Neuronal stem cell (in vitro differentiated cells): ENCODE data around the gene XRCC5.
A peak's percentile ranks its signal among the peaks of the same experiment; 100 is the strongest.

Experiments
- DNase-seq: peaks from one replicate; pipeline ENCODE4 v3.0.0-alpha.2; 2013; ENCODE audit warnings: low spot score
- H2AFZ ChIP-seq: one replicate; pipeline ENCODE4 v1.6.1; 2013; ENCODE audit warnings: mild to moderate bottlenecking, low read length, inconsistent platforms
- H2AK5ac ChIP-seq: 2 replicates; pipeline ENCODE4 v1.6.1; 2013; ENCODE audit warnings: low read depth, mild to moderate bottlenecking, inconsistent platforms, low read length, moderate library complexity, mixed read lengths
- H2BK120ac ChIP-seq: 2 replicates; pipeline ENCODE4 v1.6.1; 2013; ENCODE audit warnings: low read depth, mild to moderate bottlenecking, inconsistent platforms, low read length, moderate library complexity, mixed read lengths
- H2BK12ac ChIP-seq: one replicate; pipeline ENCODE4 v1.6.1; 2013; ENCODE audit warnings: low read length, inconsistent platforms
- H2BK15ac ChIP-seq: 2 replicates; pipeline ENCODE4 v1.6.1; 2013; ENCODE audit warnings: mild to moderate bottlenecking, low read length, inconsistent platforms, mixed read lengths
- H2BK5ac ChIP-seq: one replicate; pipeline ENCODE4 v1.6.1; 2013; ENCODE audit warnings: inconsistent platforms, mild to moderate bottlenecking, low read length, moderate library complexity
- H3K14ac ChIP-seq: one replicate; pipeline ENCODE4 v1.6.1; 2013; ENCODE audit warnings: low read length, inconsistent platforms
- H3K18ac ChIP-seq: 2 replicates; pipeline ENCODE4 v1.6.1; 2013; ENCODE audit warnings: low read length, inconsistent platforms
- H3K23ac ChIP-seq: 2 replicates; pipeline ENCODE4 v1.6.1; 2013; ENCODE audit warnings: low read depth, mild to moderate bottlenecking, mixed read lengths, low read length, inconsistent platforms; ENCODE audit not compliant: poor library complexity
- H3K27ac ChIP-seq: replicated peaks from 3 replicates; pipeline ENCODE4 v1.5.1; 2013; ENCODE audit warnings: low read length, inconsistent platforms
- H3K27me3 ChIP-seq, 3 experiments: 2 replicates each; pipeline ENCODE4 v1.6.1; 2013; ENCODE audit warnings: low read length in 3 of 3, mild to moderate bottlenecking in 2 of 3, inconsistent platforms in 1 of 3, low read depth in 1 of 3, mixed read lengths in 1 of 3, moderate library complexity in 1 of 3; ENCODE audit not compliant: control insufficient read depth in 3 of 3, insufficient read depth in 3 of 3
- H3K36me3 ChIP-seq, 2 donors: replicated peaks in 1 of 2; 2 replicates each; pipeline ENCODE4 v1.6.1; 2013; ENCODE audit warnings: low read length in 2 of 2; ENCODE audit not compliant: control insufficient read depth in 2 of 2, insufficient read depth in 2 of 2
- H3K4ac ChIP-seq: 2 replicates; pipeline ENCODE4 v1.6.1; 2013; ENCODE audit warnings: inconsistent platforms, mild to moderate bottlenecking, low read length, moderate library complexity
- H3K4me1 ChIP-seq, 2 donors: 1 replicate in 1 of 2; 2 replicates in 1 of 2; pipeline ENCODE4 v1.6.1; 2013; ENCODE audit warnings: low read length in 2 of 2, low read depth in 1 of 2; ENCODE audit not compliant: control insufficient read depth in 2 of 2, insufficient read depth in 1 of 2
- H3K4me2 ChIP-seq: one replicate; pipeline ENCODE4 v1.6.1; 2013; ENCODE audit warnings: mild to moderate bottlenecking, low read length, inconsistent platforms; ENCODE audit not compliant: insufficient read depth, poor library complexity, severe bottlenecking
- H3K4me3 ChIP-seq, 2 donors: 2 replicates each; pipeline ENCODE4 v1.5.1; 2013; ENCODE audit warnings: low read length in 2 of 2, mild to moderate bottlenecking in 2 of 2, inconsistent platforms in 1 of 2, moderate library complexity in 1 of 2
- H3K79me1 ChIP-seq: one replicate; pipeline ENCODE4 v1.6.1; 2013; ENCODE audit warnings: low read depth, mild to moderate bottlenecking, inconsistent platforms, low read length, moderate library complexity
- H3K9ac ChIP-seq: one replicate; pipeline ENCODE4 v1.6.1; 2013; ENCODE audit warnings: mild to moderate bottlenecking, low read depth, low read length, inconsistent platforms; ENCODE audit not compliant: poor library complexity
- H3K9me3 ChIP-seq, 2 donors: replicated peaks in 1 of 2; 2 replicates each; pipeline versions ENCODE3 to v1.6.1; 2013; ENCODE audit warnings: low read length in 2 of 2, mild to moderate bottlenecking in 2 of 2, inconsistent platforms in 1 of 2, low read depth in 1 of 2, mixed read lengths in 1 of 2, moderate library complexity in 1 of 2; ENCODE audit not compliant: control insufficient read depth in 2 of 2, insufficient read depth in 1 of 2
- H4K8ac ChIP-seq: one replicate; pipeline ENCODE4 v1.6.1; 2013; ENCODE audit warnings: low read depth, mild to moderate bottlenecking, inconsistent platforms, low read length, moderate library complexity
- H4K91ac ChIP-seq: one replicate; pipeline ENCODE4 v1.6.1; 2013; ENCODE audit warnings: low read length, low read depth, mild to moderate bottlenecking, inconsistent platforms; ENCODE audit not compliant: poor library complexity
- WGBS, 2 donors: extraction: QIAGEN DNeasy Blood & Tissue Kit; methylation state at CpG; one replicate each; pipeline ENCODE4 v1.1.7; 2013; ENCODE audit warnings: missing lambda C conversion rate in 2 of 2, mixed read lengths in 1 of 2; ENCODE audit not compliant: insufficient read length in 2 of 2, insufficient replicate concordance in 1 of 2; ENCODE audit errors: extremely low coverage in 2 of 2; 5-methylcytosine and 5-hydroxymethylcytosine counted together

The XRCC5 gene

DNA sequence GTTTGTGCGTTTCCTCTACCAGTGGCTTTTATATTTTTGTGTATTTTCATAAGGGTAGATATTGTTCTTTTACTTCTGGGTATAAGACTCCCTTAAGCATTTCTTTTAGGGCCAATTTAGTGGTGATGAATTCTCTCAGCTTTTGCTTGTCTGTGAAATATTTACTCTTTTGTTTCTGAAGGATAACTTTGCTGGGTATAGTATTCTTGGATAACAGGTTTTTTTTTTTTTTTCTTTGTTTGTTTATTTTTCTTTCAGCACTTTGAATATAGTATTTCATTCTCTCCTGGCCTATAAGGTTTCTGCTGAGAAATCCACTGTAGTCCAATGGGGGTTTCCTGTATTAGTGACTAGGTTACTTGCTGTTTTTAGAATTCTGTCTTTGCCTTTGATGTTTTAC lies 122.7 kb downstream of the XRCC5 start:
- no peak overlapping the region for H2AK5ac ChIP-seq
- H2BK120ac ChIP-seq: no peak overlapping the region
- WGBS, 2 donors: no CpG with 5 or more reads among the region's 1 CpG
- peaks cover 0 to 2% (median 0%) of the 10 kb centered on the region in 3 experiments for H3K27me3 ChIP-seq
- no peak overlapping the region for H3K9ac ChIP-seq
- H3K4me2 ChIP-seq: no peak overlapping the region
- H2AFZ ChIP-seq: no peak overlapping the region
- no peak overlapping the region for H3K4ac ChIP-seq
- H3K79me1 ChIP-seq: no peaks in the 10 kb centered on the region
- H3K9me3 ChIP-seq: peaks cover 7 to 12% of the 10 kb centered on the region in 2 donors
- no peak for DNase-seq
- no peak overlapping the region for H3K23ac ChIP-seq
- H3K27ac ChIP-seq: no peak overlapping the region
- H3K4me1 ChIP-seq: no peaks in the 10 kb centered on the region
- H3K4me3 ChIP-seq: no peak overlapping the region
- no peak overlapping the region for H2BK15ac ChIP-seq
- no peak overlapping the region for H3K14ac ChIP-seq
- no peak overlapping the region for H2BK12ac ChIP-seq
- no peaks in the 10 kb centered on the region for H3K36me3 ChIP-seq
- H4K8ac ChIP-seq: no peak overlapping the region
- H2BK5ac ChIP-seq: no peak overlapping the region
- no peak overlapping the region for H4K91ac ChIP-seq
- no peak overlapping the region for H3K18ac ChIP-seq

DNA sequence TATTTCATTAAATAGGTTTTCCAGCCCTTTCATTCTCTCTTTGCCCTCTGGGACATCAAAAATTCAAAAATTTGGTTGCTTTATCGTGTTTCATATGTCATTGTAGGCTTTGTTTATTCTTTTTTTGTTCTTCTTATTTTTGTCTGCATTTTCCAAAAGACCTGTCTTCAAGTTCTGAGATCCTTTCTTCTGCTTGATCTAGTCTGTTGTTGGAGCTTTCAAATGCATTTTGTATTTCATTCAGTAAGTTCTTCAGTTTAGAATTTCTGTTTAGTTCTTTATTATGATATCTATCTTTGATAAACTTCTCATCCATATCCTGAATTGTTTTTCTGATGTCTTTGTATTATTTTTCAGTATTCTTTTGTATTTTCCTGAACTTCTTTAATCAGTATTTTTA lies 123.6 kb downstream of the XRCC5 start:
- no peaks in the 10 kb centered on the region for H3K4me1 ChIP-seq
- H2BK120ac ChIP-seq: no peak overlapping the region
- no peak overlapping the region for H3K23ac ChIP-seq
- no peak overlapping the region for H2BK15ac ChIP-seq
- no peak overlapping the region for H3K4me3 ChIP-seq
- H3K36me3 ChIP-seq: no peaks in the 10 kb centered on the region
- no peak overlapping the region for H4K8ac ChIP-seq
- peaks cover 0 to 2% (median 0%) of the 10 kb centered on the region in 3 experiments for H3K27me3 ChIP-seq
- DNase-seq: no peak
- H3K4me2 ChIP-seq: no peak overlapping the region
- H2AK5ac ChIP-seq: no peak overlapping the region
- no CpG with 5 or more reads among the region's 1 CpG for WGBS, 2 donors
- no peaks in the 10 kb centered on the region for H3K79me1 ChIP-seq
- no peak overlapping the region for H3K18ac ChIP-seq
- no peak overlapping the region for H3K9ac ChIP-seq
- peaks cover 7 to 12% of the 10 kb centered on the region in 2 donors for H3K9me3 ChIP-seq
- no peak overlapping the region for H2BK12ac ChIP-seq
- H2AFZ ChIP-seq: no peak overlapping the region
- H2BK5ac ChIP-seq: no peak overlapping the region
- H3K27ac ChIP-seq: no peak overlapping the region
- H3K4ac ChIP-seq: no peak overlapping the region
- H4K91ac ChIP-seq: no peak overlapping the region
- H3K14ac ChIP-seq: no peak overlapping the region

DNA sequence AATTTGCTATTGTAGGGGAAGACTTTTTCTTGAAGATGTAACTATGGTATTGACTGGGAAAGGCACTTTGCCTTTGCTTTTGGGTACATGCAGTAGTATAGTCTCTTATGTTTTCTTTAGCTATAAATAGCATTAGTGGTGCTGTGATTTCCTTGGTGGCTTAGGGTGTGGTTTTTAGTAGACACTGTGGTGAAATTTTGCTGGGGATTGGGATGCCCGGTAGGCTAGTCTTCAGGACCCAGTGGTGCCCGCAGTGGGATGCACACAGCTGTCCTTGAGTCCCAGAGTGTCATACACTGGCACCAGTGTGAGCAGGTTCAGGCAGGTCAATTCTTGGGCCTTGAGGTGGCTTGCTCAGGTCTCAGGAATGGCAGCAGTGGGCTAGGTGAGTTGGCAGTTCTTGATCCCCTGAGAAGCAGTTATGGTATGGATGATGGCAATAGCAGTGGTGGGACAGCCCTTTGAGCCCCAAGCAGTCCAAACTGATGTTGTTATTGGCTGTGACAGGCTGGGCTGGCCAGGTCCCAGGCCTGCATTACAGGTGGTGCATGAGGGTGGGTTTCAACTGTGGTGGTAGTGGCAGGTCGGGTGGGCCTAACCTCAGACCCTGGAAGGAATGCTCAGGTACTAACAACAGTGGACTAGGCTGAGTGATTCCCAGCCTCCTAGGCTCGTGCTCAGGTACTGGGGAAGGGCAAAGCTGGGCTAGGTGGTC lies 124.3 kb downstream of the XRCC5 start:
- peak overlapping the region; percentile 2 for H3K9ac ChIP-seq
- WGBS, 2 donors: no CpG with 5 or more reads among the region's 4 CpGs

DNA sequence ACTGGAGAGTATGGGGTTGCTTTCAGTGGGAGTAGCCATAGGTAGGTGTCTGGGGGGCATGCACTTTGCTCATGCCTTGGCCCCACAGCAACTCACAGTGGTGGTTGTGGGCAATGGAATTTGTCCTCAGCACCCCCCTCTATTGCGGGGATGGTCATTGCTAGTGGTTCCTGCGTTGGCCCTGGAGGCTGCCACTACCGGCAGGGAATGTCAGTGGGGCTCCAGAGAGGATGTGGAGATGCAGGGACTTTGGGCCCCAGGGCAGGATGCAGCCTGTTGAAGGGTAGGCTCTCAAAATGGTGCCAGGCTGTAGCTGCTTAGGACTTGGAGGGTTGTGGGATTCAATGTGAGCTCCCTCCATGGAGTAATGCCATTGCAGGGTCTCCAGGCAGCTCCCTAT lies 125.0 kb downstream of the XRCC5 start:
- Histone ChIP-seq H3K18ac (peak overlapping the region; percentile 52), H2BK5ac (no peak overlapping the region), H3K23ac (no peak overlapping the region), H2AK5ac (peak overlapping the region; percentile 69), H3K27me3 (peaks cover 0 to 2% (median 0%) of the 10 kb centered on the region in 3 experiments), H3K4me3 (no peak overlapping the region), H3K79me1 (no peaks in the 10 kb centered on the region), H3K27ac (no peak overlapping the region), H3K4me1 (no peaks in the 10 kb centered on the region), H2AFZ (no peak overlapping the region), H2BK120ac (peak overlapping the region; percentile 39), H2BK12ac (no peak overlapping the region), H3K4me2 (no peak overlapping the region), H3K9me3 (peaks cover 7 to 12% of the 10 kb centered on the region in 2 donors), H3K36me3 (no peaks in the 10 kb centered on the region), H3K14ac (no peak overlapping the region), H4K91ac (no peak overlapping the region), H2BK15ac (no peak overlapping the region), H3K4ac (no peak overlapping the region), H4K8ac (peak overlapping the region; percentile 74), H3K9ac (no peak overlapping the region)
- DNase-seq: no peak
- no CpG with 5 or more reads among the region's 3 CpGs for WGBS, 2 donors

More for the DNA sequence above, 124.3 kb downstream of the XRCC5 start:
- no peak overlapping the region for H2BK12ac ChIP-seq
- no peak overlapping the region for H2BK5ac ChIP-seq
- H2AFZ ChIP-seq: no peak overlapping the region
- H2BK15ac ChIP-seq: no peak overlapping the region
- peak overlapping the region; percentile 1 for H3K14ac ChIP-seq
- no peak overlapping the region for H3K4ac ChIP-seq
- H3K4me2 ChIP-seq: no peak overlapping the region
- DNase-seq: no peak
- no peaks in the 10 kb centered on the region for H3K79me1 ChIP-seq
- peak overlapping the region; percentile 39 for H2BK120ac ChIP-seq
- H4K91ac ChIP-seq: no peak overlapping the region
- peak overlapping the region; percentile 52 for H3K18ac ChIP-seq
- no peak overlapping the region for H3K4me3 ChIP-seq
- H3K9me3 ChIP-seq: peaks cover 7 to 12% of the 10 kb centered on the region in 2 donors
- H3K27ac ChIP-seq: no peak overlapping the region
- H3K27me3 ChIP-seq: peaks cover 0 to 2% (median 0%) of the 10 kb centered on the region in 3 experiments
- H3K23ac ChIP-seq: peak overlapping the region; percentile 49
- no peaks in the 10 kb centered on the region for H3K36me3 ChIP-seq
- no peak overlapping the region for H4K8ac ChIP-seq
- H2AK5ac ChIP-seq: peak overlapping the region; percentile 69
- H3K4me1 ChIP-seq: no peaks in the 10 kb centered on the region
